HTERT RPE-1 (cell line): ENCODE data around the gene VAPB.
"Not testable (repeated sequence)": the region's sequence is repeated elsewhere in the genome, so short reads cannot be mapped to it uniquely, and the experiment has no call there.

Experiments used
- in situ Hi-C: fragments of 300-500 bp; cut with MboI; formaldehyde crosslinking; loops from 4 replicates; pipeline ENCODE4 v1.14.3; 2020; ENCODE audit warnings: low sequenced_read_pairs

VAPB gene, protein sequence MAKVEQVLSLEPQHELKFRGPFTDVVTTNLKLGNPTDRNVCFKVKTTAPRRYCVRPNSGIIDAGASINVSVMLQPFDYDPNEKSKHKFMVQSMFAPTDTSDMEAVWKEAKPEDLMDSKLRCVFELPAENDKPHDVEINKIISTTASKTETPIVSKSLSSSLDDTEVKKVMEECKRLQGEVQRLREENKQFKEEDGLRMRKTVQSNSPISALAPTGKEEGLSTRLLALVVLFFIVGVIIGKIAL

GRCh38 chr20:58388882-58389323 is at the start of gene VAPB:
VAPB (plus strand) TSS chr20:58389229; CDS start chr20:58389460, 231 bp downstream.
- in situ Hi-C loops = no loop called here

DNA sequence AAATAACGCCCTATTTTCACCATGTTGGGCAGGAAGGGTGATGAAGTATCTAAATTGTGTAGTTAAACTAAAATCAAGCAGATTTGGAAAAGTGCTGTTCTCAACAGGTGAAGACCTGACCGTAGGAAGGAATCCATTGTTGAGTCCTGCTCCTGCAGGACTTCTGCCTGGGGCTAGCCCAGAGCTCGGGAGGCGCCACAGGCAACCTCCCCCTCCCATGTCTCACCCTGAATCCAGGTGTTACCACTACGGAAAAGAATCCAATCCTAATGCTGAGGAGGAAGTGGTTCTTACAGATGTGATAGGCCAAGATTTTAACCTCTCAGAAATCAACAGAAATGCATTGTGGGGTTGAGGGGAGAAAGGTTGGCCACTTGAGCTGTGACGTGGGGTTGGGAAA is 49.3 kb upstream of the VAPB start:
- in situ Hi-C loops = no loop called here

GRCh38 chr20:58340151-58340550 is 48.9 kb upstream of the VAPB start:
- in situ Hi-C loops = no loop called here

DNA sequence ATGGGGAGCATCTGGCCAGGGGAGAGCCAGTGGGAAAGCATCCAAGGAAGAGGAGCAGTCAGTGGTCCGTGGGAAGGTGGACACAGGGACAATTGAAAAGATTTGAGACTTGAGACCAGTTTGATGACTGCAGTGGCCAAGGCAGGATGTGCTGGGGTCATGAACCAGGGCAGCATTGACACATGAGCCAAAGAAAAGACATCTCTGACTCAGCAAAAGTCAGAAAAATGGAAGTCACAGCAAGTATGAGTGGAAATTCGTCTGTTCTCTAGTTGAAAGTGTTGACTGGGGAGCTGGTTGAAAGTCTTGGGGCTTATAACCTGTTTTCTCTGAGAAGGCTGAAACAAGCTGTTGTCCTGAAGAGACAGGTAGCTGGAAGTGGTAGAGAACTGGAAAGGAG is 48.2 kb upstream of the VAPB start:
- in situ Hi-C loops = no loop called here

DNA sequence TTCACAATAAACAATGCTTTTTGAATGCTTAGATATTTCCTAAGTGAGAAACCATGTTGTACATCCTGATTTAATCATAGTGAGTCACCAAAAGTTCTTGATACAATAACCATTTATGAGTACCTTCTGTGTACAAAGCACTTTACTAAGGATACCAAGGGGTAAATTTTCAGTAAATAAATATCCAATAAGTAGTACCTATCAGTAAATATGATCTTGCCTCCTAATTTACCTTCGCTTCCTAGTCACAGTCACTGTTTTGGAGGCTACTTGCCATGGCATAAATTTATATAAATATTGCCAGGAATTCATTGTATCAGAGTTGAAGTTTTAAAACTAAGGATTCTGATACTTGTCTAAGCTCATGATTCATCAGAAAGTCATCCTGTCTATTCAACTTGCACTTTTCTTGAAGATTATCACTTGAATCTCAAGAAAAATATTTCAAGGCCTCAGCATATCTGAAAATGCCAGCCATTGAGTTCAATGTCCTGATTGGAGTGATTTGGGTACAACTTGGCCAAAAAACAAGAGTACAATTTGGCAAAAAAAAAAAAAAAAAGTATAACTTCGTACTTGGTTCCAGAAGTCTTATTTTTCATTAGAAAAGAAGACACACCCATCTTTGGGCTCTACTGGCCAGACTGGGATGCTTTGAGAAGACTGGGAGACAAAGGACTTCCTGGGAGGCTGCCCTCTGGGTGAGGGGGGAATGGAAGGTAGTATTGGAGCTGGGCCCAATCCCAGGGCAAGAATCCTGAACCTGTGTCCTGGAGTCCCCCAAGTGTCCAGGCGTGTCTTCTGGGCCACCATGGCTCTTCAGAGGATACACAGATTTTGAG is 46.7 kb upstream of the VAPB start:
- in situ Hi-C loops = no loop called here

GRCh38 chr20:58344741-58345140 is 44.3 kb upstream of the VAPB start:
- in situ Hi-C loops = no loop called here

DNA sequence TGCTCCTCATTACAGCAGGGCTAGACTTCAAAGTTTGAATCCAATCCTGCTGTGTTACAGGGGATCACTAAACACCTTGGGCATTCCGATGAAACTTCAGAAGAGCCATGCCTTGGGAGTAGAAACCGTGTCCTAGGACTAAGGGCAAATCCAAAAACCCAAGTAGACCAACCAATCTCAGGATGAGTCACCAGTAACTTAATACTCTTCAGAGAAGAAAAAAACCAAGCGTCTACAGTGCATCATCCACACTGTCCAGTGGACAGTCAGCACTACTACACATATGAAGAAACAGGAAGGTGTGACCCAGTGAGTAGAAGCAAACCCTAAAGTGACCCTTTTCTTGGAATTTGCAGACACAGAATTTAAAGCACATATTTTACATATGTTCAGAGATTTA is 39.5 kb upstream of the VAPB start:
- in situ Hi-C loops = no loop called here

GRCh38 chr20:58352468-58352867 is 36.6 kb upstream of the VAPB start:
- in situ Hi-C loops = no loop called here

DNA sequence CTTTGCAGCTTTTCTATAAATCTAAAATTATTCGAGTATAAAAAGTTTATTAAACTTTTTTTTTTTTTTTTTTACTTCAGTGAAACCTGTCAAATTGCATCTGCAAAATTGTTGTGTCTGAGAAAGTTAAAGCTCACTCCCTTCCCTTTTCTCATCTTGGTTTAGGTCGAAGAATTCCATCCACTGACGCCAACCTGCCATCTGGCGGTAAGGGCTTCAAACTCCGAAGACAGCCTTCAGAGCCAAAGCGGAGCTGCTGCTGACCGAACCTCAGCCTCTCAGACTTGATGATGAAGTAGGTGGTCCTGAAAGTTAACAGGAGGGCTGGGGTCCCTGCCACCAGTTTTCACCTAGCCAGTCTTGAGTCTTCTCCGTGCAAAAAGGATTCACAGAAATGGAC is 29.6 kb upstream of the VAPB start:
- in situ Hi-C loops = no loop called here

DNA sequence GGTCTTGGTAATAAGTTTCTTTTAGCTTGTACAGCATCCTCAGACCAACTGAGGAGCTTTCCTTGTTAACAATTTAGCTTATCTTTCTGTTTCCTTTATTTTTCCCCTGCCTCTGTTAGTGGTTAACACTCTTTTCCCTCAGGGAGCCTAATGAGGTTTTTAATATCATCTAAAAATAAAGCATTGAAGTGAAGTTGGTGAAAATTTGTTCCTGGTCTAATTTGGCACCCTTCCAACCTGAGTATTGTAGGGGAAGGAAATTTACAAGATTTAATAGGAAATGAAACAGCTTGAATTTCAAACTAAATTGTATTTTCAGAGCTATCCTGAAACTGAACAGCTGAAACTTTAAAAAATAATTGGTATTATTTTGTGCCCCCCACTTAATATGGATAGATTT is 28.1 kb upstream of the VAPB start:
- in situ Hi-C loops = no loop called here

DNA sequence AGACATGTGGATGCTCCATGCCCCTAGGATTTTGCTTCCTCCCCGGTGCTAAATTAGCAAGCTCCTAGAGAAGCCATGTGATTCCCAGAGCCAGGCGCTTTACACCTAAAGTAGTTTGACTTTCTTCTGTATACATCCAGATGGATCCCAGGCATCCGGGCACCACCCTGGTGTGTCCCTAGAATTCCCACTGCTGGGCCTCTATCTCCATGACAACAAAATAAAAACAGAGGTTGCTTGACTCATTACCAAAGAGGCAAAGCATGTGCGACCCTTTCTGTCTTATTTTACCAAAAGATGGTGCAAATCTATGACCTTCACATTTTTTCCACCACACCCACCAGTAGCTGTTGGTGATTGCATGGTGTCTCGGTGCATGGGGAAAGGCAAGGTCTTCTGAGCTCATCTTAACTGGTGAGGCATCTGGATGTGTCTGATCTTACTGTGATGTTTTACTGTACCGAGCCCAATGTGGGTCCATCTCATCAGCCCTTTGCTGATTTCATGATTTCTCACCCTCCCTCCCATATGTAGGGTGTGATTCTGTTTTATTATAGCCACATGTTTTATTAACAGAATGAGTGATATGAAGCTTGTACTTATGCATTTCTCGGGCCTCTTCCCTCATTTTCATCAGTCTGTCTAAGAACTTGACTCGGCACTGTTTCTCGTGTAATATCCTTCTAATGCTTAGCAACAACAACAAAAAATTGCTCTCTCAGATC is 27.4 kb upstream of the VAPB start:
- in situ Hi-C loops = no loop called here

- in situ Hi-C loops = no loop called here
Measured at GRCh38 chr20:58362206-58362516, 26.9 kb upstream of the VAPB start.

DNA sequence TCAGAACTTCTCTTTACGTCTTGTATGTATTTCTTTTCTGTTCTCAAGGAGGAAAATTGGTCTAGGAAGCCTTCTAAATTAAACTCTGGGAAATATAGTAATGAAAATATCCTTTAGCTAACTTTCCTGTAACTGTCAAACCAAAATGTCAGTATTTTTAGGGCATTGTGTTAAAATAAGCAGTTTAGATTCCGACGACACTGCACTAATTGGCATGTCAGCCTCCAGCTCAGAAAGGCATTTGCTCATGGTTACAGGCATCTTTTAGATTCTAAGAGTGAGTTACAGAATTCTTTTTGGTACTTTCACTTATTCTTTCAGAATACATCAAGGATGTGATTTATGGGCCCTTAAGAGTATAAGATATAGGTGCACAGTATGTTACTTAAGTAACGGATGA is 26.1 kb upstream of the VAPB start:
- in situ Hi-C loops = no loop called here

GRCh38 chr20:58366866-58367265 is 22.2 kb upstream of the VAPB start:
- in situ Hi-C loops = no loop called here

DNA sequence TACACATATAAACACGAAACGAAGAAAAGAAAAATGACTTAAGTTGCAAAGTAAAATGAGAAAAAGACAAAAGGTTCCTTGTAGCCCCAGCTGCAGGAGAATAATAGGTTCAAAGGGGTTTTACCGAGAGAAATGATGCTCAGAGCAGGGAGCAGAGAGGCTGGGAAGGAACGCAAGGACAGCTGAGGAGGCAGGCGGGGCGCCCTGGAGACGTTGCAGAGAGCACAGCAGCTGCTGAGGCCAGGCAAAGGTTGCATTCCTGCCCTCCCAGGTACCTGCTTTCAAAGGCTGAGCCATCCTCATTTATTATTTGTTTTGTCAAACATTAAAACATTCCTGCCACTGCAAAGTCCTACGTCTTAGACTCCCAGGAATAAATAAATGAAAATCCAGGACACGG is 16.2 kb upstream of the VAPB start:
- in situ Hi-C loops = no loop called here

- in situ Hi-C loops = not testable (repeated sequence)
Measured at GRCh38 chr20:58373296-58373695, 15.7 kb upstream of the VAPB start.

DNA sequence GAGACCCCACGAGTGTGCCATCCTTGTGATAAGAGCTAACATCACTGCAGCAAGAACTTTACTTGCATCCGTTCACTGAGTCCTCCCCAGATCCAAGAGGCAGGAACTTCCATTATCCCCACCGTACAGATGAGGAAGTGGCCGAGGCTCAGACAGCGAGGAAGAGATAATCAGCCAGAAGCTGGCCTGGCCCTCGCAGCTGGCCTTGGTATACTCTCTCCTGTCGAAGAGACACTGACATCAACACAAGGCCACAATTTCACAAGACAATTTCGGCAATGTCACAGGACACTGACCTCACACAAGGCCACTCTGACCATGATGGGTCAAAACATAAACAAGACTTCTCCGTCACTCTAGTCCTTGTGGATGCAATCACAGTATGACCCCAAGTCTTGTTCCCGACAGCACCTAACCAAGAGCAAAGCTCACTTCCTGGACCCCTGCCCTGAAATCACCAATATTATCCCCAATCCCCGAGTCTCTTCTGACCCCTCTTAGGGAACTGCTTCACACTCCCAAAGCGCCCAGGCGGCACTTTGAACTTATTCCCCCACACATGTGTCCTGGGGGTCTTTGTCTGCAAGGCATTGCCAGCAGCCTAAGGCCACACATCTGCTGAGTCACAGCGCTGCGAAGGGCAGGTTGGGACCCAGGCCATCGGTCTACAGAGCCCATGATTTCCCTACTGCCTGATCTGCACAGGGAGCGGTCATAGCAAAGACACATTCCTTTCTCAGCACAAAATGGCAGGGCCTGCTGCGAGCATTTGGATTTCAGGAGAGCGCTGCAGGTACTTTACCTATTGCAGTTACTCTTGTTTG is 14.8 kb upstream of the VAPB start:
- in situ Hi-C loops = no loop called here

GRCh38 chr20:58374906-58375758 is 13.9 kb upstream of the VAPB start:
- in situ Hi-C loops = no loop called here

DNA sequence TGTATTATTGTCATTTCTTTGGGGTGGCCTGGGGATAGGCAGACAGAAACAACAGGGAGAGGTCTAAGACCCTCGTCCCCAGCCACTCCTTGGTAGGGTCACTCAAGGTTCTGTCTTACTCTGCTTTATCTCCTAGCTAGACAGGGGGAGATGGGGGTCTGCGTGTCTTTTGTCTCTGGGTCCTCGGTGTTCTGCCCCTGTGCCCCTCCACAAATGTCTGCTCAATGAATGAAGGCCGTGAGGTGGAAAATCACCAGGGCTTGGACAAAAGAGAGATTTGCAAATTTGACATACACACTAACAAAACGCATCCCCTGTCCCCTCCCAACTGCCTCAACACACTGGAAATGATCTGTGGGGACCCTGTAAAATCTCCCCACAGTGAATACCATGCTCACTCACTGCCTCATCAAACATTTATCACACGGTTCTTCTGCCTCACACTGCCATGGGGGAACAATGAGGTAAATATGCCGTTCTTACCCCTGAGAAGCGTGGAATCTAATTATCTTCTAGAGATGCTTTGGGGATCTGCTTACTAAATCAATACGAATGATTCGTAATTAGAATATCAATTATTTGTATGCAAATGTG is 13.2 kb upstream of the VAPB start:
- in situ Hi-C loops = no loop called here

DNA sequence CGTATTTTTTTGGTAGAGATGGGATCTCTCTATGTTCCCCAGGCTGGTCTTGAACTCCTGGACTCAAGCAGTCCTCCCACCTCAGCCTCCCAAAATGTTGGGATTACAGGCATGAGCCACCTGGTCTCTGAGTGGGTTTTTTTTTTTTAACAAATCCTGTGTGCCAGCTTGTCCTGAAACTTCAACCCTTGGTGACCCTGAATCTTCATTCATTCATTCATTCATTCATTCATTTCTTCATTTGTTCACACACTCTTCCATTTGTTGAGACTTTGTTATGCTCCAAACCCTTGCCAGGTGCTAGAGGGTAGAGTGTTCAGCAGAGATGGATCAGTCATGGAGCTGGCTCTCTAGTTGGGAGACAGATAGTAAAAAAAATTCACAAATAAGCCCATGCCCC is 12.0 kb upstream of the VAPB start:
- in situ Hi-C loops = no loop called here
